LHCN-M2 (cell line): ENCODE measurements around the gene KATNA1. TPM values are rescaled to one million over a fixed set of nuclear protein-coding genes. Genes with fewer than 3 reads are reported as not detected.
"Not testable (repeated sequence)": the region's sequence is repeated elsewhere in the genome, so short reads cannot be mapped to it uniquely, and the experiment has no call there.

Experiments
- DNase-seq: peaks from one replicate; pipeline ENCODE4 v3.0.0-alpha.2; 2012; ENCODE audit warnings: low read depth
- polyA plus RNA-seq: library from polyadenylated mRNA; unstranded; fragments of >200 nt; gene quantifications from one replicate; pipeline ENCODE4 v1.2.1, GENCODE V29; 2012; ENCODE audit warnings: missing spikeins
- total RNA-seq: library from RNA; depleted of rRNA; stranded (reverse); fragments of >200 nt; gene quantifications from 2 replicates; pipeline ENCODE4 v1.2.3, GENCODE V29; 2014; rRNA removed

Gene KATNA1
- 20.6 and 23.3 TPM in 2 replicates for total RNA-seq
- polyA plus RNA-seq, result 12.4 TPM

DNA sequence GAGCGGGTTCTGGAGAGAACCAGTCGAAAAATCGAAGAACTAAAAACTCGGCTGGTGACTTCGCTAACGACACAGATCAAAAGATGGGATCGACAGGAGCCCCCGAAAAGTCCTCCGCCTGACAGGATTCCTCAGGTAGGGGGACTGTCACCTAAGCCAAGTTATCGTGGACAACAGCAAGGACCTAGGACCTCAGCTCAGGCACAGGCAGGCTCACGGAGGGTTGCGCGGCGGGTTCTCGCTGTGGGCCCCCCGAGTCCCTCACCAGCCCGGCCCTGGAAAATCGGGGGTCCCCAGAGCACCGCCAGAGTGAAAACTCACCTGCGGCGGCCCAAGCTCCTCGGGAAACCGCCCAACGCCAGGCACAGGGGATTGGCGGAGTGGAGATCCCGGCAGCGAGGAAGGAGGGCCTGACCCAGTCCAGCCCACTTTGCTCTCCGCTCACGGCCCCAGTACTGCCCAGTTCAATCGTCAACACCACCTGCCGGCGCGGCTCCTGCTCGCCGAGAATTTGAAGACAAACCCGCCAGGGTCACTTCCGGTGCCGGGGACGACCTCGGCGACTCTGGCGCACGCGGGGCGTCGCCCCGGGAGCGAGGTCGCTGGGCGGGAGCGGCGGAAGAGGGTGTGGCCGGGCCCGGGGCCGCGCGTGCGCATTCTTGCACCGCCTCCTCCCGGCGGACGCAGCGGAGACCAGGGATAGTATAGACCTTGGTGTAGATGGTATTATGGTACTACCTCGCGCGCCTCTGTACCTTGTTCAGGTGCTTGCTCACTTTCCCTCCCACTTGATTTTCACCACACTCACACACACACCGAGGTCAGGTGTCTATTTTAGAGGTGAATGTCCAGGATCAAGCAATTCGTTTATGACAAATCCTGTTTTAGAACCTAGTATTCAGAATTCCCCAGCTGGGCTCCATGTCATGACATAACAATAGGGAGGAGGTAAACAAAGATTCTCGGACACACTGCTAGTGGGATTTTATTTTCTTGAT lies at the start of gene KATNA1:
KATNA1 (minus strand) TSS at position 567 of the 998 bp plus-strand sequence. CDS start 10,167 bp downstream, outside the sequence.
- peak; percentile 82 for DNase-seq

DNA sequence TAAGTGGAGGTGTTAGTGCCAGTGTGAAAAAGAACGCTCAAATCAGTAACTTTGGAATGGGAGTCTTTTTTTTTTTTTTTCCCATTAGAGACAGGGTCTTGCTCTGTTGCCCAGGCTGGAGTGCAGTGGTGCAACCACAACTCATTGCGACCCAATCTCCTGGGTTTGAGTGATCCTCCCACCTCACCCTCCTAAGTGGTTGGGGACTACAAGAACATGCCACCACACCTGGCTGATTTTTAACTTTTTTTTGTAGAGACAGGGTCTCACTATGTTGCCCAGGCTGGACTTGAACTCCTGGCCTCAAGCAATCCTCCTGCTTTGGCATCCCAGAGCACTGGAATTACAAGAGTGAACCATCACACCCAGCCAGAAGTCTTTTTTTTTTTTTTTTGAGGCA lies 49.7 kb upstream of the KATNA1 start:
- no peak for DNase-seq

- DNase-seq, result peak; percentile 19
These were observed 48.4 kb upstream of the KATNA1 start for GRCh38 chr6:149696901-149697300.

GRCh38 chr6:149694921-149695320 lies 46.4 kb upstream of the KATNA1 start:
- DNase-seq, result no peak

DNA sequence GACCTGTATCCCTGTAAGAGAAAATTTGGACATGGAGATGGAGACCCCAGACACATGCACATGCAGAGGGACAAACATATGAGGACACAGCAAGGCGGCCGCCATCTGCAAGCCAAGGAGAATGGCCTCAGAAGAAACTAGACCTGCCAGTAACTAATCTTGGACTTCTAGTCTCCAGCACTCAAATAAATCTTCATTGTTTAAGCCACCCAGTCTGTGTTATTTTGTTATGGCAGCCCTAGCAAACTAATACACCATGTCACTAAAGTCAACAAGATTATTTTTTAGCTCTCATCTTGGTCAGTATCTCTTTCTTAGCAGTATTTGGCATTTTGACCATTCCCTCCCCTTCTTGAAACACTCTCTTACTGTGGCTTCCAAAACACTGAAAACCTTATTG lies 42.7 kb upstream of the KATNA1 start:
- DNase-seq, result no peak

GRCh38 chr6:149686230-149686629 lies 37.7 kb upstream of the KATNA1 start:
- no peak for DNase-seq

DNA sequence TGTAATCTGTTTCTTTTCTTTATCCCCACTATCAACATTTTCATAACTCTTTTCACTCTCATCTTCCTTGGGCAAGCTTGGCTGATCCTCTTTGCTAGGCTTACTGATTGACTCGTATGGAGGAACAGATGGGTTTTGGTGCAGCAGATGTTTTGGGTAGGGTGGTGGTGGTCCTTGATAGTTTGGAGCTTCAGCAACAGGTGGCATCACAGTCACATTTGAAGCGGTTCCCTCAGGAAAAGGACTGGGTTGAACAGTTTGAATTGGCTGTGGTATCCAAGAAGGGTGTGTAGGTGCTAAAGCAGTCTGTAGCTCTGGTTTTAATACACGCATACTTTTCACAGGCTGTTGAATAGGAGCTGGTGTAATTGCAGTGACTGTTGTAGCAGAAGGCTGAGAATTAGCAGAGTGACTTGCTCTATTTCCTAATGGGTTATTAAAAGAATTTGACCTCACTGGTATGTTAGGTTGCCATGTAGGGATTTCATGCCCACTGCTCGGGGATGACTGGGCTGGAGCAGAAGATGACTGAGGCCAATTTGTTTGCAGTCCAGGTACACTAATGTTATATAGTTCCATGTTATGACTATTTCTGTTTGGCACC lies 34.8 kb upstream of the KATNA1 start:
- DNase-seq, result no peak

DNA sequence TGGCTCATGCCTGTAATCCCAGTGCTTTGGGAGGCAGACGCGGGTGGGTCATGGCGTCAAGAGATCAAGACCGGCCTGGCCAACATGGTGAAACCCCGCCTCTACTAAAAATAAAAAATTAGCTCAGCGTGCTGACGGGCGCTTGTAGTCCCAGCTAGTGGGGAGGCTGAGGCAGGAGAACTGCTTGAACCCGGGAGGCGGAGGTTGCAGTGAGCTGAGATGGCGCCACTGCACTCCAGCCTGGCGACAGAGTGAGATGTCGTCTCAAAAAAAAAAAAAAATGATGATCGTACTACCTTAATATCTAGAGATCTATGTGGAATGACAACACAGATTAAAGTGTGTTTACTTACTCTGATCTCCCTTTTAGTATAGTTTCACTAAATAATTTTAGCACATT lies 33.3 kb upstream of the KATNA1 start:
- not testable (repeated sequence) for DNase-seq

DNA sequence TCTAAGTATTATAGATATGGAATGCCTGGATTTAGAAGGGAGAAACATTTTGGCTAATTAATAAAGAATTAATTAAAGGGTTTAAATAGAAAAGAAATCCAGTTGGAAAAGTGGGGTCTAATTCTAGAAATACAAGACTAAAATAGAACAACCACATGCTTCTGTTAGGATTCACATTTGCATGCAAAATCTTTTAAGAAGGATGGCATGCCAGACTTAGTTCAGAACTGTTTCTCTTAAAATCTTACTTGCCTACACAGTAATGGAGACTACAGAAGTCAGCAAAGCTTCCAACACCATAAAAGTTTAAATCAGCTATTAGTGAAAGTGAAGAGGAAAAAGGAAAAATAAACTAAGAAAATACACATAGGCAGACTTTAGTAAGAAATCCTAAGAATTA lies 32.7 kb upstream of the KATNA1 start:
- no peak for DNase-seq

DNA sequence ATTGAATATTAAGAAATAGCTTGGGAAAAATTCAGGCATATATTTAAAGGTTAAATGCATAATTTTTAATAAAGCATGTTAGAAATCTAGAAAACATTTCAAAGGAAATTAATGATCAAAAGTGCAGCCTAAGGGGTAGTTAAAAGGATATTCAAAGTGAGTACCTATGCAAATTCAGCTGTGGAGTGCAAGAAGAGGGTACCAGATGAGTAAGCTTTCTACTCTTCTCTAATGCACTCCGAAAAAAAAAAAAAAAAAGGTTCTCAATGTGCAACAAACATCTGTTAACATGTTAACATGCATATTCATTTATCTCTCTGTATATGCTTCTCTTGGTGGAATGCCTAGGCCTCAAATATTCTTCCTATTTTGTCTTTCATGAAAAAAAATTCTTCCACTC lies 32.0 kb upstream of the KATNA1 start:
- DNase-seq, result no peak

- DNase-seq, result not testable (repeated sequence)
These were observed 23.8 kb upstream of the KATNA1 start for GRCh38 chr6:149672265-149672664.

- no peak for DNase-seq
These were observed 11.5 kb upstream of the KATNA1 start for GRCh38 chr6:149660028-149660427.

DNA sequence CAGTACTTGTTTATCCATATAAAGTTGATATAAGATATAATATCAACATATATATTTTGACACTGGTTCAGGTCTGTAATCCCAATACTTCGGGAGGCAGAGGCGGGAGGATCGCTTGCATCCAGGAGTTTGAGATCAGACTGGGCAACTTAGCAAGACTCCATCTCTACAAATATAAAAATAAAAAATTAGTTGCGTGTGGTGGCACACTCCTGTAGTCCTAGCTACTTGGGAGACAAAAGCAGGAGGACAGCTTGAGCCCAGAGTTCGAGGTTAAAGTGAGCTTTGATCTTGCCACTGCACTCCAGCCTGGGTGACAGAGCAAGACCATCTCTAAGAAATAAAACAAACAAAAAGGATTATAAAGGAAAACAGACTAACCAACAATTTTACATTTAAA lies 8.9 kb upstream of the KATNA1 start:
- DNase-seq, result no peak

DNA sequence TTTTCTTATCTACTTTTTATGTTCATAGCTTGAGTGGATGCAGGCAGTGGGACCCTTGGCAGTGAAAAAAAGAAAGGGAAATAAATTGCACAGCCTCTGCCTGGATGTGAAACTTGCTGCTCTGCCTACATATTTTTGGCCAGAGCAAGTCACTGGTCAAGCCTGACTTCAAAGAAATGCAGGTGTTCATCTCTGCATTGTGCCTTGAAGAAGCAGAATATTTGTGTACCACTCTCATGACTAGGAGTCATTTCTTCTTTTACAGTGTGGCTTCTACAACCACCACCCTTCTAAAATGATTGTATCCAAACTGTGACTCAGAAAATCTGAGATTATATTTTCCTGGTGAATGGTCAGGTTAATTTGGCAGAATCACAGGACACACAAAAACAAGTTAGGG lies 2.5 kb upstream of the KATNA1 start:
- DNase-seq, result no peak

GRCh38 chr6:149646599-149646998 lies 1.9 kb downstream of the KATNA1 start:
- DNase-seq, result no peak

- no peak for DNase-seq
These were observed 5.5 kb downstream of the KATNA1 start for GRCh38 chr6:149642829-149643580.

DNA sequence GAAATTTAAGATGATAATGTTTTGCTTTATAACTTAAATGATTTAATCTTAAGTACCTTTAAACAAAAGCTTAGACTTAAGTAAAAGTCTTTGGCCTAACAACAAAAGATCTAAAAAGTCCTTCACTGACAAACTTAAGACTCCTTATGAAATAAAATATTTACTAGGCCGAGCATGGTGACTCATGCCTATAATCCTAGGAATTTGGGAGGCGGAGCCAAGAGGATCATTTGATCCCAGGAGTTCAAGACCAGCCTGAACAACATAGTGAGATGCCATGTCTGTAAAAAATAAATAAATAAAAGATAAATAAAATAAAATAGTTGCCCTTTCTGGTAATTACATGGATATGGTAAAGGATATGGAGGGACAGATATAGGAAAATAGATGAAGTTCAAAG lies 12.4 kb downstream of the KATNA1 start:
- peak; percentile 66 for DNase-seq

DNA sequence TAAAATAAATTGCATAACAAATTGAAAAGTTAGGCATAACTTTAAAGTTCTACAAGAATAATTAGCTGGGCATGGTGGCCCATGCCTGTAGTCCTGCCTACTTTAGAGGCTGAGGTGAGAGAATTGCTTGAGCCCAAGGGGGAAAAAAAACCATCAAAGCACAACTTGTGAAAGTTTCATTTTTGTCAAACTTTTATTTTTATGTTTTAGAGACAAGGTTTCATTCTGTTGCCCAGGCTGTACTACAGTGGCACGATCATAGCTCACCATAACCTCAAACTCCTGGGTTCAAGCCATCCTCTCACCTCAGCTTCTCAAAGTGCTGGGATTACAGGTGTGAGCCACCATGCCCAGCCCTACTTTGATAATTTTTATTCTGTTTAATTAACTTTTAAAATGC lies 14.2 kb downstream of the KATNA1 start:
- no peak for DNase-seq

DNA sequence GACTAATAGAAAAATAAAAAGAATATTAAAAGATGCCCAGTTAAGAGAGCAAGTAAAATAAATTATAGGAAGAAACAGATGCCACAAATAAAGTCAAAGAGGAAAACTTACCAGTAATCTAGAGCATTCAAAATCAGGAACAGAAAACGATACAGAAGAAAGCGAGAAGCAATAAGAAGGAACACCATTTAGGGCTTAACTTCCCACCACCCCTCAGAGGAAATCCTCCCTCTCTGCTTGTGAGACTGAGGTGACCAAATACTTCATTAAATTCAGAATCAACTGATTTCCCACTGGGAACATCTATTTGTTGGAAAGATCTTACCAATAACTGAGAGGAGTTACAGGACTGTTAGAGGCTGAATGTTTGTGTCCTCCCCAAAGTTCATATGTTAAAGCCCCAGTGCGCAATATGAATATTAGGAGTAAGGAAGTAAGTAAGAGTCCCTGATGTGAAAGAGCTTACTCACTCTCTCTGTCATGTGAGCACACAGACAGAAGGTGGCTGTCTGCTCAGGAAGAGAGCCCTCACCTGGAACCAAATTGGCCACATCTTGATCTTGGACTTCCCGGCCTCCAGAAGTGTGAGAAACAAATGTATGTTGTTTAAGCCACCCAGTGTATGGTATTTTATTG lies 19.5 kb downstream of the KATNA1 start:
- DNase-seq, result no peak

- no peak for DNase-seq
These were observed 20.8 kb downstream of the KATNA1 start for GRCh38 chr6:149627672-149628071.

GRCh38 chr6:149615805-149616204 lies 32.7 kb downstream of the KATNA1 start:
- no peak for DNase-seq

- DNase-seq, result peak; percentile 20
These were observed 34.2 kb downstream of the KATNA1 start for GRCh38 chr6:149614337-149614736.
